Measurements from ENCODE around the gene ZNF783. TPM values are rescaled to one million over a fixed set of nuclear protein-coding genes. Genes with fewer than 3 reads are reported as not detected.
"Not testable (repeated sequence)": the region's sequence is repeated elsewhere in the genome, so short reads cannot be mapped to it uniquely, and the experiment has no call there.

Gene ZNF783
- total RNA-seq, 2 donors from 2014 or later = 28.4 to 32.4 TPM

- no peaks in the 10 kb centered on the region for H3K27me3 Mint-ChIP-seq (ENCODE audit: low read depth)
- no peak overlapping the region for H3K27ac Mint-ChIP-seq
- no peak for DNase-seq
- H3K9me3 Mint-ChIP-seq = no peaks in the 10 kb centered on the region
- ATAC-seq (replicated peaks in 1 of 2) = no peak
- peaks cover 1 to 11% of the 10 kb centered on the region in 2 donors for H3K36me3 Mint-ChIP-seq (ENCODE audit: insufficient read depth in 2 of 2)
- peaks cover 10% of the 10 kb centered on the region for H3K4me1 Mint-ChIP-seq (ENCODE audit: low read depth)
- no peak overlapping the region for H3K4me3 Mint-ChIP-seq
Measured at GRCh38 chr7:149226840-149227494, 35.0 kb upstream of the ZNF783 start.

- no peak for ATAC-seq (replicated peaks in 1 of 2)
- Mint-ChIP-seq H3K4me3 (no peak overlapping the region), H3K36me3 (ENCODE audit: insufficient read depth in 2 of 2) (peaks cover 0 to 6% of the 10 kb centered on the region in 2 donors)
Measured at GRCh38 chr7:149228831-149229471, 33.0 kb upstream of the ZNF783 start.

GRCh38 chr7:149229526-149229925, 32.5 kb upstream of the ZNF783 start:
- peak overlapping the region; percentile 15 for H3K27ac Mint-ChIP-seq
- no peaks in the 10 kb centered on the region for H3K9me3 Mint-ChIP-seq
- ATAC-seq (replicated peaks in 1 of 2) = no peak
- peaks cover 10% of the 10 kb centered on the region for H3K4me1 Mint-ChIP-seq (ENCODE audit: low read depth)
- DNase-seq = no peak
- H3K27me3 Mint-ChIP-seq (ENCODE audit: low read depth) = peaks cover 17% of the 10 kb centered on the region
- no peak overlapping the region for H3K4me3 Mint-ChIP-seq
- peaks cover 0 to 6% of the 10 kb centered on the region in 2 donors for H3K36me3 Mint-ChIP-seq (ENCODE audit: insufficient read depth in 2 of 2)

More at GRCh38 chr7:149228831-149229471, 33.0 kb upstream of the ZNF783 start:
- no peak for DNase-seq
- no peaks in the 10 kb centered on the region for H3K9me3 Mint-ChIP-seq
- peaks cover 14% of the 10 kb centered on the region for H3K27me3 Mint-ChIP-seq (ENCODE audit: low read depth)
- H3K4me1 Mint-ChIP-seq (ENCODE audit: low read depth) = peaks cover 10% of the 10 kb centered on the region
- no peak overlapping the region for H3K27ac Mint-ChIP-seq

- H3K27ac Mint-ChIP-seq = peak overlapping the region; percentile 58
- peaks cover 17% of the 10 kb centered on the region for H3K4me1 Mint-ChIP-seq (ENCODE audit: low read depth)
- H3K36me3 Mint-ChIP-seq (ENCODE audit: insufficient read depth in 2 of 2) = no peaks in the 10 kb centered on the region
- no peak overlapping the region for H3K4me3 Mint-ChIP-seq
- peaks cover 24% of the 10 kb centered on the region for H3K27me3 Mint-ChIP-seq (ENCODE audit: low read depth)
- DNase-seq = no peak
- H3K9me3 Mint-ChIP-seq = no peaks in the 10 kb centered on the region
- no peak for ATAC-seq (replicated peaks in 1 of 2)
Measured at GRCh38 chr7:149232362-149232761, 29.6 kb upstream of the ZNF783 start.

GRCh38 chr7:149233655-149234204, 28.3 kb upstream of the ZNF783 start:
- peaks cover 24% of the 10 kb centered on the region for H3K27me3 Mint-ChIP-seq (ENCODE audit: low read depth)
- not testable (repeated sequence) for H3K9me3 Mint-ChIP-seq; H3K27ac Mint-ChIP-seq; H3K4me3 Mint-ChIP-seq; H3K36me3 Mint-ChIP-seq (ENCODE audit: insufficient read depth in 2 of 2)
- DNase-seq (peak; percentile 40 to 42), ATAC-seq (replicated peaks in 1 of 2) (peak; percentile 58 to 60)
- H3K4me1 Mint-ChIP-seq (ENCODE audit: low read depth) = peaks cover 25% of the 10 kb centered on the region

- Mint-ChIP-seq H3K36me3 (ENCODE audit: insufficient read depth in 2 of 2) (peaks cover 6 to 10% of the 10 kb centered on the region in 2 donors), H3K27ac (no peak overlapping the region), H3K9me3 (peaks cover 0 to 3% of the 10 kb centered on the region in 2 donors)
Measured at GRCh38 chr7:149237502-149237901, 24.5 kb upstream of the ZNF783 start.

GRCh38 chr7:149238051-149238450, 23.9 kb upstream of the ZNF783 start:
- peaks cover 0 to 5% of the 10 kb centered on the region in 2 donors for H3K9me3 Mint-ChIP-seq
- H3K4me1 Mint-ChIP-seq (ENCODE audit: low read depth) = peaks cover 43% of the 10 kb centered on the region
- H3K27ac Mint-ChIP-seq = peak overlapping the region; percentile 90
- ATAC-seq (replicated peaks in 1 of 2) (peak in 1 of 2 donors; percentile 6), DNase-seq (no peak)
- H3K36me3 Mint-ChIP-seq (ENCODE audit: insufficient read depth in 2 of 2) = peaks cover 12 to 16% of the 10 kb centered on the region in 2 donors
- peaks cover 15% of the 10 kb centered on the region for H3K27me3 Mint-ChIP-seq (ENCODE audit: low read depth)
- H3K4me3 Mint-ChIP-seq = peak overlapping the region; percentile 21 to 81

More at GRCh38 chr7:149237502-149237901, 24.5 kb upstream of the ZNF783 start:
- ATAC-seq (replicated peaks in 1 of 2) (no peak), DNase-seq (no peak)
- Mint-ChIP-seq H3K27me3 (ENCODE audit: low read depth) (peaks cover 21% of the 10 kb centered on the region), H3K4me3 (no peak overlapping the region), H3K4me1 (ENCODE audit: low read depth) (peaks cover 43% of the 10 kb centered on the region)

GRCh38 chr7:149239345-149240143, 22.5 kb upstream of the ZNF783 start, which contains the start of gene ZNF212:
Gene ZNF212 (plus strand): TSS chr7:149239651. CDS start chr7:149239779, 128 bp downstream.
- Mint-ChIP-seq H3K9me3 (peaks cover 0 to 5% of the 10 kb centered on the region in 2 donors), H3K36me3 (ENCODE audit: insufficient read depth in 2 of 2) (peaks cover 13 to 20% of the 10 kb centered on the region in 2 donors), H3K4me1 (ENCODE audit: low read depth) (peaks cover 47% of the 10 kb centered on the region), H3K4me3 (peak within 1 kb of the TSS; percentile 81 to 93), H3K27ac (peak within 1 kb of the TSS; percentile 94), H3K27me3 (ENCODE audit: low read depth) (peaks cover 7% of the 10 kb centered on the region)
- ATAC-seq (replicated peaks in 1 of 2) (peak; percentile 86 to 97), DNase-seq (peak; percentile 92 to 93)

- no peak for DNase-seq
- Mint-ChIP-seq H3K4me3 (peak overlapping the region; percentile 81 to 93), H3K9me3 (peaks cover 0 to 5% of the 10 kb centered on the region in 2 donors), H3K36me3 (ENCODE audit: insufficient read depth in 2 of 2) (peaks cover 14 to 22% of the 10 kb centered on the region in 2 donors), H3K27me3 (ENCODE audit: low read depth) (peaks cover 7% of the 10 kb centered on the region), H3K27ac (peak overlapping the region; percentile 75), H3K4me1 (ENCODE audit: low read depth) (peaks cover 57% of the 10 kb centered on the region)
- ATAC-seq (replicated peaks in 1 of 2) = no peak
Measured at GRCh38 chr7:149240637-149241036, 21.4 kb upstream of the ZNF783 start.

- Mint-ChIP-seq H3K36me3 (ENCODE audit: insufficient read depth in 2 of 2) (peaks cover 14 to 25% of the 10 kb centered on the region in 2 donors), H3K4me3 (peak overlapping the region; percentile 81 to 93), H3K27me3 (ENCODE audit: low read depth) (peaks cover 3% of the 10 kb centered on the region), H3K4me1 (ENCODE audit: low read depth) (peaks cover 62% of the 10 kb centered on the region), H3K27ac (peak overlapping the region; percentile 48), H3K9me3 (peaks cover 0 to 5% of the 10 kb centered on the region in 2 donors)
- no peak for ATAC-seq (replicated peaks in 1 of 2)
- no peak for DNase-seq
Measured at GRCh38 chr7:149241696-149242095, 20.3 kb upstream of the ZNF783 start.

GRCh38 chr7:149245244-149245643, 16.8 kb upstream of the ZNF783 start:
- peaks cover 73% of the 10 kb centered on the region for H3K4me1 Mint-ChIP-seq (ENCODE audit: low read depth)
- peak; percentile 89 to 90 for ATAC-seq (replicated peaks in 1 of 2)
- DNase-seq = peak; percentile 75 to 77
- no peaks in the 10 kb centered on the region for H3K27me3 Mint-ChIP-seq (ENCODE audit: low read depth)
- peaks cover 3 to 5% of the 10 kb centered on the region in 2 donors for H3K9me3 Mint-ChIP-seq
- peaks cover 15 to 27% of the 10 kb centered on the region in 2 donors for H3K36me3 Mint-ChIP-seq (ENCODE audit: insufficient read depth in 2 of 2)
- H3K27ac Mint-ChIP-seq = peak overlapping the region; percentile 97
- peak overlapping the region; percentile 67 to 73 for H3K4me3 Mint-ChIP-seq

GRCh38 chr7:149245744-149246143, 16.3 kb upstream of the ZNF783 start:
- ATAC-seq (replicated peaks in 1 of 2) = peak; percentile 70 to 74
- Mint-ChIP-seq H3K27ac (peak overlapping the region; percentile 97), H3K4me3 (peak overlapping the region; percentile 67 to 73), H3K4me1 (ENCODE audit: low read depth) (peaks cover 69% of the 10 kb centered on the region), H3K9me3 (peaks cover 3 to 5% of the 10 kb centered on the region in 2 donors), H3K27me3 (ENCODE audit: low read depth) (no peaks in the 10 kb centered on the region), H3K36me3 (ENCODE audit: insufficient read depth in 2 of 2) (peaks cover 17 to 26% of the 10 kb centered on the region in 2 donors)
- no peak for DNase-seq

Measured in activated T-cell treated with anti-CD3 and anti-CD28 coated beads, Interleukin-2, amount 50 U/mL, for 72 hours (primary cell).